HG03097 (cell line): Measurements from ENCODE around the gene MRPS14.

Experiments used
- ATAC-seq: cut with Tn5 transposase; IDR thresholded peaks from one replicate; pipeline ENCODE4 v1.9.1; 2021; ENCODE audit not compliant: unreplicated experiment, low FRiP score

The MRPS14 gene

DNA sequence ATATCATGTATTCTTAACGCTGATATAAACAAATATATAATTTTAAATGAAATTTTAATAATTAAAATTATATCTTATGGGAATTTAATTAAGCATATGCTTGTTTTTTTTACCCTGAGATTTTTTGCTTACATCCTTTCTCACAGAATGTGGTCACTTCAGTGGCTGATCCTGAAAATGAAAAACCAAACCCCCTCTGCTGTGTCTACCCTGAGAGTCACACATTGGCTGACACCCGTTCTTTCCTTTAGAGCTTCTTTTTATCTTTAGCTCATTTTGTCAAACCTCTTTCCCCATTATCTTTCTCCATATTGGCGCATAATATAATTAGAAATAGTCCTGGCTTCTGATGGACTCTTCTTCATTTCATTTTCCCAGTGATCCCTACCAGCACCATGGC, 34.2 kb downstream of the MRPS14 start:
- ATAC-seq, result no peak

DNA sequence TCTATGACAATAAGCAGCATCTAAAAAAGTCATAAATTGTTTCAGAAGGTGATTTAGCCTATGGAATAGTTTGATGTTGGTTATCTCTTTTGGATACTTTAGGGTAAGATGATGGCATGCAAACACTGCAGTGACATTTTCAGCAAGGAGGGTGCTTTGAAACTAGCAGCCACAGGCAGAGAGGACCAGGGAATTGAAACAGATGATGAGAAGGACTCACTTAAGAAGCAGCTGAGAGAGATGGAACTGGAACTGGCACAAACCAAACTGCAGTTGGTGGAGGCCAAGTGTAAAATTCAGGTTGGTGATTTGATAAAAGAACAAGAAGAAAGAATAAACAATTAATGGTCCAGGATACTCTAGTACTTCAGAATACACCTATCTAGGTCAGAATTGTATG, 34.7 kb downstream of the MRPS14 start:
- ATAC-seq, result no peak

DNA sequence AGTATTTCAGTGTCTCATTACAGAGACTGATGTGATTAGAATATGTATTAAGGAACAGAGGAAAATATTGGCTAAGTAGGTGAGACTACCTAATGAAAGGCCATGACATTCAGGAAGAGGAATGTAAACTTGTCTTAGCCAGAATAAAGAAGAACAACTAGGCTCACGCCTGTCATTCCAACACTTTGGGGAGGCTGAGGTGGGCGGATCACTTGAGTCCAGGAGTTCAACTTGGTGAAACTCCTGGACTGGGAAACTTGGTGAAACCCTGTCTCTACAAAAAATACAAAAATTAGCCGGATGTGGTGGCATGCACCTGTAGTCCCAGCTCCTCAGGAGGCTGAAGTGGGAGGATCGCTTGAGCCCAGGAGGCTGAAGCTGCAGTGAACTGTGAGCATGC, 38.3 kb downstream of the MRPS14 start:
- no peak for ATAC-seq

- no peak for ATAC-seq
These were observed 40.1 kb downstream of the MRPS14 start for GRCh38 chr1:174982971-174983689.

GRCh38 chr1:174976436-174977108, 46.7 kb downstream of the MRPS14 start:
- ATAC-seq, result no peak

GRCh38 chr1:174975764-174976163, 47.5 kb downstream of the MRPS14 start:
- no peak for ATAC-seq

DNA sequence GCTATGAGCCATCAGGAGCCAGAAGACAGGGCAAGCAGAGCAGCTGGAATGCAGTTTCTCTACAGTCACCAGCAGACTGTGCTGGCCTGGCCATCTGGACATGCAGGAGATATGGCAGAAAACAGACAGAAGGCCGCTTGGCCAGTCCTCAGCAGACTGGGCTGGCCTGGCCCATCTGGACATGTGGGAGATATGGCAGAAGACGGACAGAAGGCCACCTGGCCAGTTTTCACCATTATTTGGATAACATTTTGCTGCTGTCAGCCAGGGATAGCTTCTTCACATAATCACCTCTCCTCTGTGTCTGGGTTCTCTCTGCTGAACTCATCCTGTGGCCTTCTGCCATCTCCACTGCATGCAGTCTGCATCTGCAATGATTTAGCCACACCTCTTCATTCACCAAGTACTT, 48.5 kb downstream of the MRPS14 start:
- ATAC-seq, result no peak

DNA sequence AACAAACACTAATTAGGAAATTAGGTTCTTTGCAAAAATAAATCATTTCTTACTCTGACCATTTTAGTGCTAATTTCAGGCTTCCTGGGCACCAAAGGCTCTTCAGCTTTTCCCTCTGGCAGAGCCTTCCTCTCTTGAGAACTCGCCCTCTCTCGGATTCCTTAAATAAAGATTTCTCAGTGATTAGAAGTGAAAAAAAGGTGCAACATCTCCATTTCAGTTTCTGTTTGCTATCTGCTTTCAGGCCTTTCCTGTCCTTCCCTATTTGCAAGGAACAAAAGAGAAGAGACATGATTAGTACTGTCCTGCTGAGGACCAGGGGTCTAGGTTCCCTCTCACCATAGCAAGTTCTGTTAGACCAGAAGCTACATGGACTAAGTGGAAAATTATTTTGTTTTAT, 51.3 kb downstream of the MRPS14 start:
- no peak for ATAC-seq

- no peak for ATAC-seq
These were observed 51.8 kb downstream of the MRPS14 start for GRCh38 chr1:174971466-174971865.

DNA sequence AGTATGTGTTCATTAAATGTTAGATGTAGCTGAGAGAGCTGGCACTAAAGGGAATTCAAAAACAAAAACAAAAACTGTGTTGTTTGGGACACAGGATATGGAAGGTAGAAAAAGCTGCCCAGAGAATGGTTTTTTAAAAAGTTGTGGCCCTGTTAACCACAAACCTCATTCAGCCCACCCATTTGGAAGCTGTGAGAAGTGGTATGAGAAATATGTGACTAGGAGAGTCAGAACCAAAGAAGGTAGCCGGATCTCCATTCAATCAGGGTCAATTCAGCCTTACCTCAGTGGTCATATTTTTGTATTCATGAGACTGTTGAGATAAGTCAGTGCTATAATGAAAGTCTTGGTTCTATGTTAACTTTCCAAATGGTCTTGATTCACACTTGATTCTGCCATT, 53.2 kb downstream of the MRPS14 start:
- no peak for ATAC-seq

GRCh38 chr1:174968750-174969244, 54.4 kb downstream of the MRPS14 start:
- peak; percentile 61 for ATAC-seq

DNA sequence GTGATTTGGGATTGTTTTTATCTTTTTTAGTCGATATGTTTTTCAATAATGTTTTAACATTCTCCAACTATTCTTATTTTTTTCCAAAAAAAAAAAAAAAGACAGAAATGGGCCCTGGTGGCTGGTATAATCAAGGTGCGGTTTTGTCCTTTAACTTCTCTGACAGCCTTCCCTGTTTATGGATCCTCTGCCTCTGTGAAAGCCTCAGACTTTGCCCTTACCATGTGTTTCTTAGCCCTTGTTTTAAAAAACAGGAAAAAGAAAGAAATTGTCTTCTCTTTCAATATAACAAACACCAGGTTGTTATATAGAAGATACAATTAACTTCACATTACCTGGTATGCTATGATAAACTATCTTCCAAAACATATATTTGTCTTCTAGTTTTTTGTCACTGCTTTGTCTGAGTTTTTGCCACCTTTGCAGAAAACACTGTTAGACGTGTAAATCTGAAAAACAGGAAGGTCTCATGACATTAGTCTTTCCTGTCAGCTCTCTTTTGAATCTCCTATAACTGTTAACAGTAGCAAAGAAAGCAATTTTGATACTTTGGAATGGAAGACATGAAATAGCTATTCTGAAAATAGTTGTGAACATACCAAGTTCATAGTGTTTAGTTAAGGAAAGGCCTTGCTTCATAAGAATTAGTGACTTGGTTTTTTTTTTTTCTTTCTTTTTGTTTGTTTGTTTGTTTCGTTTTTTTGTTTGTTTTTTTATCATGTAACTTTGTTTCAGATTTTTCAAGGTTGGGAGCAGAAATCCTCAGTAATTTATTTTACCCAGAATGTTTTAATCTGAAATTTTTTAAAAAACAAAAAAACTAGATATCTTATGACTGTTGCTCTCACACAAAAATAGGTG, 55.1 kb downstream of the MRPS14 start:
- no peak for ATAC-seq

DNA sequence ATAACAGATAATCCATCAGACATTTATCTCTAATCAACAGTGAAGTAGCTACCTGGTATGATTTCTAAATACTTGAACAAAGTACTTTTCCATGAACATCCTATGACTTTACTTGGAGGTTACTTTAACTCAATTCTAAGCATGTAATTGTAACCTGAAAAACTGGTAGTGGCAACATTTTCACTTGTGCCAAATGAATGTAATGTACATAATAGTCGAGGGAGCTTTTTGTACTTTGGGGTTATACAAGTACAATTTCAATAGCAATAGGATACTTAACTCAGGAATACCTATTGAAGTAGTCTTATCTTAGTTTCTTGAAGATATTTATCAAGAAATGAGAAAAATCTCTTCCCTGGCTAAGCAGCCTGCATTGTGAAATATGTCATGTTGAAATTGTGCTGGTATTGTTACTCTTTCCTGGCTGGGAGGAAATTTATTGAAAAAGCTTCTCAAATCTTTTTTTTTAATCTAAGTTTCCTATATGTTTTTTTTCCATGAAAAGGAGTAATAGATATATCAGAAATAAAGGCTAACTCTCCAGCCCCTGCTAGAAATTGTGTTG, 57.1 kb downstream of the MRPS14 start:
- no peak for ATAC-seq

DNA sequence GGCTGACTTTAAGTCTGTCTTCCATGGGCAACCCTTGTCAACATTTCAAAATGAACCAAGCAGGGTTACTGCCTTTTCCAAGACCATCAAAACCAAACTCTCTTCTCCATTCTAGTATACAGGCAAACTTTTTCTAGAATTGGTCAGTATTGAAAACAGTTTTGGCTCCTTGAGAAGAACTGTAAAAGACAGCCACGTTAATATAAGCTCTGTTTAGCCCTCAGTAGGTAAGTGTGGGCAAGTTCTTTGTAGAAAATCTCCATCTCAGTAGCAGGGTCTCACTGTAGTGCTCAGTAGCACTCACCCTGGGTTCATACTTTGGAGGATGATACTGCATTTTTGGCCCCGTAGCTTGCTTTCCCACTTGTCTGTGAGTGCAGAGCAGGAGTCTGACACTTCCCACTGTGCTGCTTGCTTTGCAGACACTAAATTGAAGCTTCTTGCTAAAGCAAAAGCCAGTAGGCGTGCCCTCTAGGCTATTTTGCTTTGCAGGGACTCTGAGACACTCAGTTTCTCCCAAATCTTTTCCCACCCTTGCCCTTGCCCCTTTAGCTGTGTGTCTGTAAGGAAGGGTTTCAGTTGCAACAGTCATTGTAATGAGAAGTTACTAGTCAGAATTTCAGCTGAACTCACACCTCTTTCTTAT, 57.7 kb downstream of the MRPS14 start:
- no peak for ATAC-seq

- no peak for ATAC-seq
These were observed 58.3 kb downstream of the MRPS14 start for GRCh38 chr1:174964972-174965361.

DNA sequence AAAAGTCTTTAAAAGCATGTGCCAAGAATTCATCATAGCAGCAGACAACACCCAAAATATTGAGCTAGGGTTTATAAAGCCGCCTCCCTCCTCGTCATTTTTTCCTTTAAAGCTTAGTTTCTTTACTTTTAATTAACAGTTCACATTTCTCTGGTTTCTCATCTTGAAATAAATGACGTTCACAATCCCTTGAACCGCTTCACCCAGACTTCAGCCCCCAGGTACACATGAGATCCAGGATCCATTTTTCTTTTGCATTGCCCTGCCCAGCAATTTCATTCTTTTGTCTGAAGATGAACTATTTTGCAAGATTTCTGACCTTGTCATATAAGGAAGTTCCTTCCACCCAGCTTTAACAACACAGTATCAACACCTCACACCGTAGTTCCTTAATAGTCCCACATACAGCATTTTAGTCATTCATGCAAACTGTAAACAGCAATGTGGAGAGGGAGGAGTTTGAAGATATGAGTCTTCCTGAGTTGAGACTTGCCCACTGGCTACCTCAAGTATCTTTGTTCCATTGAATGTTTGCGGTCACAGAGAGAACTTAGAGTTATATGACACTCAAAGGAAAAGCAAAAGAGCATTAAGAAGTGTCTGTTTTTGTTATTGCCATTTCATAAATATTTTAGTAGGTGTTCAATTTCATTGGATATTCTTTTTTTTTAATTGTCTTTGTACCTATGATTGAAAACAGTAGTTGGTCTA, 58.8 kb downstream of the MRPS14 start:
- ATAC-seq, result no peak

DNA sequence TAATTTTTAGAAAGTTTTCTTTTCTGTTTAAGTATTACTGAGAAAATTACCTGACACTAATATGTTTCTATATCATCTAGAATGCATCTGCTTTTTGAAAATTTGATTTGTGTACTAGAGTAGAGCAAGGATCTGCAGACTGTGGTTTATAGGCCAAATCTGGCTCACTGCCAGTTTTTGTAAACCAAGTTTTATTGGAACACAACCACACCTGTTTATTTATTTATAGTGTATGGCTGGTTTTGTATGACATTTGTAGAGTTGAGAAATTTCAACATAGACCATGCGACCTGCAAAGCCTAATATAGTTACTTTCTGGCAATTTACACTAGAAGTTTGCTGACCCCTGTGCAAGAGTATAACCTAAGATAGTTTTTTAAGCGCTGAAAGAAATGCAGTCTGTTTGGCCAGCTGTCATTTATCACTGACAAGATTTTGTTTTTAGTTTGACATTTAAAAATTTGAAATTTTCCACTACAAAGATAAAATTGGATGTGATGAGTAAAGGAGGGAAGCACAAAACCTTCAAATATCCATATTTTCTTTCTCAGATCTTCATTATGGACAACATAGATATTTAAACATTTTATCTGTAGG, 59.6 kb downstream of the MRPS14 start:
- ATAC-seq, result no peak
